Activated CD8-positive, alpha-beta memory T cell treated with anti-CD3 and anti-CD28 coated beads for 24 hours (primary cell): Measurements from ENCODE around the gene ITM2C.

ENCODE experiments used
- DNase-seq: peaks from one replicate; pipeline ENCODE4 v3.0.0-alpha.2; 2020

ITM2C gene

GRCh38 chr2:230874456-230874855, 9.7 kb downstream of the ITM2C start:
- no peak for DNase-seq

GRCh38 chr2:230874876-230875275, 10.1 kb downstream of the ITM2C start:
- DNase-seq, result no peak

GRCh38 chr2:230875347-230876315, 10.9 kb downstream of the ITM2C start:
- DNase-seq, result no peak

- no peak for DNase-seq
Measured at GRCh38 chr2:230877116-230877758, 12.5 kb downstream of the ITM2C start.

GRCh38 chr2:230877759-230878598, 13.2 kb downstream of the ITM2C start:
- DNase-seq, result peak; percentile 83

GRCh38 chr2:230878599-230879188, 14.0 kb downstream of the ITM2C start:
- DNase-seq, result peak; percentile 56

GRCh38 chr2:230879271-230879882, 14.6 kb downstream of the ITM2C start:
- peak; percentile 50 for DNase-seq

GRCh38 chr2:230879891-230880290, 15.1 kb downstream of the ITM2C start:
- DNase-seq, result no peak

- peak; percentile 49 for DNase-seq
Measured at GRCh38 chr2:230881840-230882239, 17.1 kb downstream of the ITM2C start.

- DNase-seq, result no peak
Measured at GRCh38 chr2:230885463-230886130, 20.9 kb downstream of the ITM2C start.

- no peak for DNase-seq
Measured at GRCh38 chr2:230886206-230886605, 21.5 kb downstream of the ITM2C start.

- DNase-seq, result no peak
Measured at GRCh38 chr2:230886671-230887071, 21.9 kb downstream of the ITM2C start.

- no peak for DNase-seq
Measured at GRCh38 chr2:230887342-230887741, 22.6 kb downstream of the ITM2C start.

- no peak for DNase-seq
Measured at GRCh38 chr2:230888824-230889400, 24.2 kb downstream of the ITM2C start.

- DNase-seq, result no peak
Measured at GRCh38 chr2:230889911-230890601, 25.3 kb downstream of the ITM2C start.

GRCh38 chr2:230890646-230891045, 25.9 kb downstream of the ITM2C start:
- DNase-seq, result no peak

GRCh38 chr2:230891064-230891463, 26.3 kb downstream of the ITM2C start:
- DNase-seq, result no peak

GRCh38 chr2:230891509-230891908, 26.8 kb downstream of the ITM2C start:
- no peak for DNase-seq

- peak; percentile 57 for DNase-seq
Measured at GRCh38 chr2:230893338-230893737, 28.6 kb downstream of the ITM2C start.
